K562 (cell line): ENCODE measurements around the gene LRRC43. TPM values are rescaled to one million over a fixed set of nuclear protein-coding genes. Genes with fewer than 3 reads are reported as not detected.

Experiments used
- CBFA2T3 ChIP-seq: fragments of 450-650 bp; IDR thresholded peaks from 2 replicates; pipeline ENCODE4 v1.6.1; 2017
- HMGN3 ChIP-seq: IDR thresholded peaks from 2 replicates; pipeline ENCODE4 v1.6.1; 2011; ENCODE audit warnings: borderline replicate concordance, low read depth, mild to moderate bottlenecking, mixed read lengths, low read length; ENCODE audit not compliant: insufficient read length; ENCODE audit errors: extremely low read depth
- PML ChIP-seq: IDR thresholded peaks from 2 replicates; pipeline ENCODE4 v1.6.1; 2012; ENCODE audit warnings: low read length, inconsistent platforms
- RBM22 ChIP-seq: fragments of 200-400 bp; formaldehyde crosslinking; IDR thresholded peaks from 2 replicates; pipeline ENCODE4 v1.6.1; 2018; ENCODE audit warnings: low read length, low read depth; ENCODE audit not compliant: poor library complexity, severe bottlenecking
- ZNF282 ChIP-seq: sonication (generic); formaldehyde crosslinking; IDR thresholded peaks from 2 replicates; pipeline ENCODE4 v1.8.1; 2023; ENCODE audit warnings: missing genetic modification reagents
- ZNF778 ChIP-seq: fragments of 450-650 bp; formaldehyde crosslinking; IDR thresholded peaks from 2 replicates; pipeline ENCODE4 v1.4.0; 2020; ENCODE audit warnings: mild to moderate bottlenecking, moderate library complexity
- polyA plus RNA-seq, 8 experiments: library from polyadenylated mRNA; depleted of rRNA in 4 of 8; stranded (reverse) in 5 of 8; unstranded in 3 of 8; fragments of >200 nt; fragmentation: Nextera tagmentation in 2 of 8; fragmentation: Illumina TruSeq in 1 of 8; extraction: Ambion mirVana in 2 of 8; extraction: Trizol in 1 of 8; gene quantifications; 2 replicates each; pipeline versions ENCODE4 v1.2.1 to v1.2.3, GENCODE V29; 2011 to 2014; ENCODE audit warnings: inconsistent platforms in 1 of 8, missing spikeins in 1 of 8
- total RNA-seq, 7 experiments: library from RNA; depleted of rRNA in 6 of 7; stranded (reverse); fragments of >200 nt in 6 of 7; fragmentation: Illumina TruSeq in 2 of 7; extraction: Trizol in 2 of 7; gene quantifications; 2 replicates each; pipeline versions ENCODE4 v1.2.1 to v1.2.3, GENCODE V29; 2011 to 2021; ENCODE audit warnings: low replicate concordance in 1 of 7
- TF ChIP-seq, protein P1 (sequence below): fragments of 450-650 bp; formaldehyde crosslinking; IDR thresholded peaks from 2 replicates; pipeline ENCODE4 v1.4.0; 2020; ENCODE audit warnings: mild to moderate bottlenecking, moderate library complexity
- TF ChIP-seq, protein P2 (sequence below): sonication (generic); formaldehyde crosslinking; IDR thresholded peaks from 2 replicates; pipeline ENCODE4 v1.8.0; 2022; ENCODE audit warnings: mild to moderate bottlenecking, missing genetic modification reagents, borderline replicate concordance
- TF ChIP-seq, protein P3 (sequence below): fragments of 450-650 bp; formaldehyde crosslinking; conservative IDR thresholded peaks from 2 replicates; pipeline ENCODE4 v1.4.0; 2022; ENCODE audit warnings: mild to moderate bottlenecking, missing genetic modification characterization
- TF ChIP-seq, protein P4 (sequence below): fragments of 250-450 bp; sonication (Bioruptor Pico); IDR thresholded peaks from 2 replicates; pipeline ENCODE4 v1.4.0; 2020; ENCODE audit warnings: mild to moderate bottlenecking, moderate library complexity
- TF ChIP-seq, protein P5 (sequence below): sonication (generic); formaldehyde crosslinking; IDR thresholded peaks from 2 replicates; pipeline ENCODE4 v1.8.0; 2023; ENCODE audit warnings: missing genetic modification reagents, mild to moderate bottlenecking, borderline replicate concordance

LRRC43 gene
- total and polyA plus RNA-seq, 9 of the 15 experiments (the other 6 are each of a cell fraction or from before 2014, with no cell fraction given), result 0.19 TPM; not detected in 8

DNA sequence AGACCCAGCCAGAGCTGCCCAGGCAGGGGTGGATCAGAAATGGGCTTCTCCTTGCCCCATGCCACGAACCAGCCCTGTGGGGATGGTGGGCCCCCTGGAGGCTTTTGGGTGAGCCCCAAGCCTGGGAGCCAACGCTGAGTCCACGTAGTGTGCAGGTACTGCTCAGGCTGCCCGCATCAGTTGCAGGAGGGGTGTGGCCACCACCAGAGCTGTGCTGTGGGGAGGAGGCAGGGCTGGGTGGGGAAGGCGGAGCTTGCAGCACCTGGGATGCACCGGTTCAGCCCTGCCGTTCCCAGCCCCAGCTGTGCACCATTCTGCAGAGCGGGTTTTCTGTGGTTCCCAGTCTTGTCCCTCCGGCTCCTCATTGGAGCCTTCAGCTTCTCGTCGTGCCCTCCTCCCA lies 45.2 kb upstream of the LRRC43 start (continued):
- TF ChIP-seq, protein P1, sequence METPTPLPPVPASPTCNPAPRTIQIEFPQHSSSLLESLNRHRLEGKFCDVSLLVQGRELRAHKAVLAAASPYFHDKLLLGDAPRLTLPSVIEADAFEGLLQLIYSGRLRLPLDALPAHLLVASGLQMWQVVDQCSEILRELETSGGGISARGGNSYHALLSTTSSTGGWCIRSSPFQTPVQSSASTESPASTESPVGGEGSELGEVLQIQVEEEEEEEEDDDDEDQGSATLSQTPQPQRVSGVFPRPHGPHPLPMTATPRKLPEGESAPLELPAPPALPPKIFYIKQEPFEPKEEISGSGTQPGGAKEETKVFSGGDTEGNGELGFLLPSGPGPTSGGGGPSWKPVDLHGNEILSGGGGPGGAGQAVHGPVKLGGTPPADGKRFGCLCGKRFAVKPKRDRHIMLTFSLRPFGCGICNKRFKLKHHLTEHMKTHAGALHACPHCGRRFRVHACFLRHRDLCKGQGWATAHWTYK (CRISPR knock-in tag), result no peak
- TF ChIP-seq ZNF778 (CRISPR knock-in tag) (no peak), HMGN3 (no peak), ZNF282 (CRISPR knock-in tag) (no peak), RBM22 (peak; percentile 85), PML (0 out of 2 replicates have a peak, but pooled peaks have one; percentile 15), CBFA2T3 (no peak)
- TF ChIP-seq, protein P2, sequence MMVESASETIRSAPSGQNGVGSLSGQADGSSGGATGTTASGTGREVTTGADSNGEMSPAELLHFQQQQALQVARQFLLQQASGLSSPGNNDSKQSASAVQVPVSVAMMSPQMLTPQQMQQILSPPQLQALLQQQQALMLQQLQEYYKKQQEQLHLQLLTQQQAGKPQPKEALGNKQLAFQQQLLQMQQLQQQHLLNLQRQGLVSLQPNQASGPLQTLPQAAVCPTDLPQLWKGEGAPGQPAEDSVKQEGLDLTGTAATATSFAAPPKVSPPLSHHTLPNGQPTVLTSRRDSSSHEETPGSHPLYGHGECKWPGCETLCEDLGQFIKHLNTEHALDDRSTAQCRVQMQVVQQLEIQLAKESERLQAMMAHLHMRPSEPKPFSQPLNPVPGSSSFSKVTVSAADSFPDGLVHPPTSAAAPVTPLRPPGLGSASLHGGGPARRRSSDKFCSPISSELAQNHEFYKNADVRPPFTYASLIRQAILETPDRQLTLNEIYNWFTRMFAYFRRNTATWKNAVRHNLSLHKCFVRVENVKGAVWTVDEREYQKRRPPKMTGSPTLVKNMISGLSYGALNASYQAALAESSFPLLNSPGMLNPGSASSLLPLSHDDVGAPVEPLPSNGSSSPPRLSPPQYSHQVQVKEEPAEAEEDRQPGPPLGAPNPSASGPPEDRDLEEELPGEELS (CRISPR knock-in tag), result no peak
- TF ChIP-seq, protein P3, sequence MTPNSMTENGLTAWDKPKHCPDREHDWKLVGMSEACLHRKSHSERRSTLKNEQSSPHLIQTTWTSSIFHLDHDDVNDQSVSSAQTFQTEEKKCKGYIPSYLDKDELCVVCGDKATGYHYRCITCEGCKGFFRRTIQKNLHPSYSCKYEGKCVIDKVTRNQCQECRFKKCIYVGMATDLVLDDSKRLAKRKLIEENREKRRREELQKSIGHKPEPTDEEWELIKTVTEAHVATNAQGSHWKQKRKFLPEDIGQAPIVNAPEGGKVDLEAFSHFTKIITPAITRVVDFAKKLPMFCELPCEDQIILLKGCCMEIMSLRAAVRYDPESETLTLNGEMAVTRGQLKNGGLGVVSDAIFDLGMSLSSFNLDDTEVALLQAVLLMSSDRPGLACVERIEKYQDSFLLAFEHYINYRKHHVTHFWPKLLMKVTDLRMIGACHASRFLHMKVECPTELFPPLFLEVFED (CRISPR knock-in tag), result no peak
- TF ChIP-seq, protein P4, sequence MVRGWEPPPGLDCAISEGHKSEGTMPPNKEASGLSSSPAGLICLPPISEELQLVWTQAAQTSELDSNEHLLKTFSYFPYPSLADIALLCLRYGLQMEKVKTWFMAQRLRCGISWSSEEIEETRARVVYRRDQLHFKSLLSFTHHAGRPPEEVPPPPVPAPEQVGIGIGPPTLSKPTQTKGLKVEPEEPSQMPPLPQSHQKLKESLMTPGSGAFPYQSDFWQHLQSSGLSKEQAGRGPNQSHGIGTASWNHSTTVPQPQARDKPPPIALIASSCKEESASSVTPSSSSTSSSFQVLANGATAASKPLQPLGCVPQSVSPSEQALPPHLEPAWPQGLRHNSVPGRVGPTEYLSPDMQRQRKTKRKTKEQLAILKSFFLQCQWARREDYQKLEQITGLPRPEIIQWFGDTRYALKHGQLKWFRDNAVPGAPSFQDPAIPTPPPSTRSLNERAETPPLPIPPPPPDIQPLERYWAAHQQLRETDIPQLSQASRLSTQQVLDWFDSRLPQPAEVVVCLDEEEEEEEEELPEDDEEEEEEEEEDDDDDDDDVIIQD (CRISPR knock-in tag), result no peak
- TF ChIP-seq, protein P5, sequence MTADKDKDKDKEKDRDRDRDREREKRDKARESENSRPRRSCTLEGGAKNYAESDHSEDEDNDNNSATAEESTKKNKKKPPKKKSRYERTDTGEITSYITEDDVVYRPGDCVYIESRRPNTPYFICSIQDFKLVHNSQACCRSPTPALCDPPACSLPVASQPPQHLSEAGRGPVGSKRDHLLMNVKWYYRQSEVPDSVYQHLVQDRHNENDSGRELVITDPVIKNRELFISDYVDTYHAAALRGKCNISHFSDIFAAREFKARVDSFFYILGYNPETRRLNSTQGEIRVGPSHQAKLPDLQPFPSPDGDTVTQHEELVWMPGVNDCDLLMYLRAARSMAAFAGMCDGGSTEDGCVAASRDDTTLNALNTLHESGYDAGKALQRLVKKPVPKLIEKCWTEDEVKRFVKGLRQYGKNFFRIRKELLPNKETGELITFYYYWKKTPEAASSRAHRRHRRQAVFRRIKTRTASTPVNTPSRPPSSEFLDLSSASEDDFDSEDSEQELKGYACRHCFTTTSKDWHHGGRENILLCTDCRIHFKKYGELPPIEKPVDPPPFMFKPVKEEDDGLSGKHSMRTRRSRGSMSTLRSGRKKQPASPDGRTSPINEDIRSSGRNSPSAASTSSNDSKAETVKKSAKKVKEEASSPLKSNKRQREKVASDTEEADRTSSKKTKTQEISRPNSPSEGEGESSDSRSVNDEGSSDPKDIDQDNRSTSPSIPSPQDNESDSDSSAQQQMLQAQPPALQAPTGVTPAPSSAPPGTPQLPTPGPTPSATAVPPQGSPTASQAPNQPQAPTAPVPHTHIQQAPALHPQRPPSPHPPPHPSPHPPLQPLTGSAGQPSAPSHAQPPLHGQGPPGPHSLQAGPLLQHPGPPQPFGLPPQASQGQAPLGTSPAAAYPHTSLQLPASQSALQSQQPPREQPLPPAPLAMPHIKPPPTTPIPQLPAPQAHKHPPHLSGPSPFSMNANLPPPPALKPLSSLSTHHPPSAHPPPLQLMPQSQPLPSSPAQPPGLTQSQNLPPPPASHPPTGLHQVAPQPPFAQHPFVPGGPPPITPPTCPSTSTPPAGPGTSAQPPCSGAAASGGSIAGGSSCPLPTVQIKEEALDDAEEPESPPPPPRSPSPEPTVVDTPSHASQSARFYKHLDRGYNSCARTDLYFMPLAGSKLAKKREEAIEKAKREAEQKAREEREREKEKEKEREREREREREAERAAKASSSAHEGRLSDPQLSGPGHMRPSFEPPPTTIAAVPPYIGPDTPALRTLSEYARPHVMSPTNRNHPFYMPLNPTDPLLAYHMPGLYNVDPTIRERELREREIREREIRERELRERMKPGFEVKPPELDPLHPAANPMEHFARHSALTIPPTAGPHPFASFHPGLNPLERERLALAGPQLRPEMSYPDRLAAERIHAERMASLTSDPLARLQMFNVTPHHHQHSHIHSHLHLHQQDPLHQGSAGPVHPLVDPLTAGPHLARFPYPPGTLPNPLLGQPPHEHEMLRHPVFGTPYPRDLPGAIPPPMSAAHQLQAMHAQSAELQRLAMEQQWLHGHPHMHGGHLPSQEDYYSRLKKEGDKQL (CRISPR knock-in tag), result no peak
- TF ChIP-seq, all 486 proteins: peak for 6
